Esophagus muscularis mucosa (tissue), 4 donors: ENCODE results near the gene RNASEH2A. TPM values are rescaled to one million over a fixed set of nuclear protein-coding genes. Genes with fewer than 3 reads are reported as not detected.
"Not testable (repeated sequence)": the region's sequence is repeated elsewhere in the genome, so short reads cannot be mapped to it uniquely, and the experiment has no call there.

Experiments used
- DNase-seq: peaks from one replicate; pipeline ENCODE4 v3.0.0-alpha.2; 2017; ENCODE audit errors: extremely low spot score
- H3K27ac ChIP-seq, 4 donors: fragments of 200-600 bp; sonication (generic); replicated peaks in 1 of 4; 1 replicate in 3 of 4; 2 replicates in 1 of 4; pipeline ENCODE4 v1.5.1; 2016 to 2019; ENCODE audit warnings: mild to moderate bottlenecking in 1 of 4
- H3K27me3 ChIP-seq, 4 donors: fragments of 200-600 bp; sonication (generic); one replicate each; pipeline versions ENCODE4 v1.5.1 to v1.6.0; 2016 to 2019
- H3K36me3 ChIP-seq, 4 donors: fragments of 200-600 bp; sonication (generic); one replicate each; pipeline ENCODE4 v1.5.1; 2016 to 2019
- H3K4me1 ChIP-seq, 4 donors: fragments of 200-600 bp; sonication (generic); one replicate each; pipeline ENCODE4 v1.5.1; 2016 to 2019
- H3K4me3 ChIP-seq, 4 donors: fragments of 200-600 bp; sonication (generic); 1 replicate in 2 of 4; 2 replicates in 2 of 4; pipeline ENCODE4 v1.5.1; 2016 to 2019; ENCODE audit warnings: mild to moderate bottlenecking in 4 of 4, moderate library complexity in 1 of 4
- H3K9me3 ChIP-seq, 4 donors: fragments of 200-600 bp; sonication (generic); 1 replicate in 3 of 4; 2 replicates in 1 of 4; pipeline ENCODE4 v1.5.1; 2016 to 2019
- CTCF ChIP-seq, 3 experiments: fragments of 200-600 bp in 2 of 3; fragments of 450-650 bp in 1 of 3; sonication (generic) in 2 of 3; IDR thresholded peaks; one replicate each; pipeline ENCODE4 v1.5.1; 2017 to 2019; ENCODE audit warnings: antibody characterized with exemption in 3 of 3, mild to moderate bottlenecking in 2 of 3, moderate library complexity in 1 of 3
- EP300 ChIP-seq: sonication (generic); formaldehyde crosslinking; IDR thresholded peaks from one replicate; pipeline ENCODE4 v1.6.1; 2017; ENCODE audit warnings: antibody characterized with exemption
- POLR2A ChIP-seq: fragments of 450-650 bp; IDR thresholded peaks from one replicate; pipeline ENCODE4 v1.6.1; 2017; ENCODE audit warnings: antibody characterized with exemption, moderate library complexity, mild to moderate bottlenecking, low read depth
- POLR2AphosphoS5 ChIP-seq, 2 donors: sonication (generic); formaldehyde crosslinking; IDR thresholded peaks; one replicate each; pipeline ENCODE4 v1.6.1; 2017; ENCODE audit warnings: antibody characterized with exemption in 2 of 2
- WGBS: methylation state at CpG from one replicate; pipeline ENCODE4 v1.1.5; 2018; 5-methylcytosine and 5-hydroxymethylcytosine counted together
- intact Hi-C: fragments of 100-400 bp; cut with DNase I; formaldehyde crosslinking; loops from one replicate; pipeline ENCODE4 v1.15.1; 2023
- total RNA-seq, 4 donors: library from RNA; depleted of rRNA; stranded (reverse); fragments of >200 nt; gene quantifications; one replicate each; pipeline versions ENCODE4 v1.1.0 to v1.2.1, GENCODE V29; 2016

The RNASEH2A gene
- total RNA-seq, 4 donors from 2014 or later, result 2.7 to 6.6 (median 4.2) TPM

- 5% methylated on average over 13 of the region's 18 CpGs for WGBS
- peaks cover 6 to 43% (median 26%) of the 10 kb centered on the region in 4 donors for H3K36me3 ChIP-seq
- intact Hi-C loops, result loop anchor here (1.0 to 5.0 kb wide), 2 partner anchors 19 to 34 kb away; no protein-coding TSS in a partner anchor
- H3K4me1 ChIP-seq, result peaks cover 27 to 43% (median 38%) of the 10 kb centered on the region in 4 donors
- TF ChIP-seq POLR2AphosphoS5 (IDR thresholded peaks at IDR 0.05), result peak in 1 of 2 donors; percentile 79
- no peak for TF ChIP-seq EP300
- peak; percentile 95 to 99 (median 95) for TF ChIP-seq CTCF (IDR thresholded peaks at IDR 0.05)
- peak; percentile 2 for TF ChIP-seq POLR2A
- H3K27ac ChIP-seq, result peak overlapping the region; percentile 63 to 99 (median 84)
- no peaks in the 10 kb centered on the region for H3K27me3 ChIP-seq
- H3K9me3 ChIP-seq, result peaks cover 0 to 1% (median 0%) of the 10 kb centered on the region in 4 donors
- H3K4me3 ChIP-seq, result peak overlapping the region in 1 of 4 donors; percentile 18
- DNase-seq, result no peak
Measured at GRCh38 chr19:12796146-12797071, 10.0 kb upstream of the RNASEH2A start.

GRCh38 chr19:12797141-12797587 lies 9.2 kb upstream of the RNASEH2A start:
- H3K27me3 ChIP-seq, result no peaks in the 10 kb centered on the region
- peak overlapping the region in 3 of 4 donors; percentile 70 to 99 (median 97) for H3K27ac ChIP-seq
- no peak for TF ChIP-seq POLR2A
- TF ChIP-seq EP300, result no peak
- peaks cover 6 to 41% (median 26%) of the 10 kb centered on the region in 4 donors for H3K36me3 ChIP-seq
- no peaks in the 10 kb centered on the region for H3K9me3 ChIP-seq
- H3K4me1 ChIP-seq, result peaks cover 30 to 50% (median 44%) of the 10 kb centered on the region in 4 donors
- intact Hi-C loops, result loop anchor here (5.0 kb wide), 1 partner anchor 35 kb away; no protein-coding TSS in a partner anchor
- 90% methylated on average over 6 of the region's 6 CpGs for WGBS
- H3K4me3 ChIP-seq, result no peak overlapping the region
- no peak for DNase-seq

GRCh38 chr19:12797607-12798006 lies 8.8 kb upstream of the RNASEH2A start:
- DNase-seq, H3K27me3 ChIP-seq, H3K27ac ChIP-seq, H3K9me3 ChIP-seq, H3K4me3 ChIP-seq: not testable (repeated sequence)
- peaks cover 35 to 55% (median 49%) of the 10 kb centered on the region in 4 donors for H3K4me1 ChIP-seq
- peaks cover 6 to 37% (median 26%) of the 10 kb centered on the region in 4 donors for H3K36me3 ChIP-seq
- WGBS, result 91% methylated on average over 7 of the region's 7 CpGs
- intact Hi-C loops, result loop anchor here (5.0 kb wide), 1 partner anchor 35 kb away; no protein-coding TSS in a partner anchor

- WGBS, result 87% methylated on average over 16 of the region's 18 CpGs
- peaks cover 6 to 34% (median 26%) of the 10 kb centered on the region in 4 donors for H3K36me3 ChIP-seq
- no peak for TF ChIP-seq POLR2A
- TF ChIP-seq CTCF (IDR thresholded peaks at IDR 0.05), result no peak
- TF ChIP-seq EP300, result no peak
- no peak for TF ChIP-seq POLR2AphosphoS5 (IDR thresholded peaks at IDR 0.05)
- H3K27ac ChIP-seq, result peak overlapping the region in 2 of 4 donors; percentile 83 to 89
- no peaks in the 10 kb centered on the region for H3K9me3 ChIP-seq
- peaks cover 30 to 46% (median 40%) of the 10 kb centered on the region in 4 donors for H3K4me1 ChIP-seq
- H3K27me3 ChIP-seq, result no peaks in the 10 kb centered on the region
- intact Hi-C loops, result loop anchor here (5.0 kb wide), 1 partner anchor 38 kb away; no protein-coding TSS in a partner anchor
- DNase-seq, result no peak
- peak overlapping the region in 1 of 4 donors; percentile 85 for H3K4me3 ChIP-seq
Measured at GRCh38 chr19:12799742-12800465, 6.5 kb upstream of the RNASEH2A start.

- Histone ChIP-seq H3K27me3 (no peaks in the 10 kb centered on the region), H3K27ac (peak overlapping the region in 3 of 4 donors; percentile 83 to 89 (median 87)), H3K4me3 (peak overlapping the region; percentile 79 to 93 (median 86)), H3K36me3 (peaks cover 6 to 34% (median 26%) of the 10 kb centered on the region in 4 donors), H3K4me1 (peaks cover 30 to 44% (median 40%) of the 10 kb centered on the region in 4 donors), H3K9me3 (no peaks in the 10 kb centered on the region)
- intact Hi-C loops, result no loop called here
- WGBS, result 83% methylated on average over 1 of the region's 1 CpG
- TF ChIP-seq POLR2AphosphoS5 (IDR thresholded peaks at IDR 0.05) (no peak), EP300 (no peak), CTCF (IDR thresholded peaks at IDR 0.05) (no peak), POLR2A (no peak)
- DNase-seq, result no peak
Measured at GRCh38 chr19:12800466-12800770, 6.0 kb upstream of the RNASEH2A start.
